Liver (tissue), 9 donors: ENCODE data around the gene EXOC3. TPM values are rescaled to one million over a fixed set of nuclear protein-coding genes. Genes with fewer than 3 reads are reported as not detected.

Experiments used
- DNase-seq: peaks from one replicate; pipeline ENCODE4 v3.0.0-alpha.2; 2017; ENCODE audit warnings: low spot score
- H3K27ac ChIP-seq, 2 donors: one replicate each; pipeline ENCODE4 v1.7.0; 2013; ENCODE audit warnings: inconsistent platforms in 2 of 2, low read length in 2 of 2, control low read depth in 1 of 2, low read depth in 1 of 2, mild to moderate bottlenecking in 1 of 2
- H3K27me3 ChIP-seq, 4 donors: one replicate each; pipeline versions ENCODE4 v1.6.1 to v1.7.0; 2013; ENCODE audit warnings: low read length in 3 of 4, inconsistent platforms in 1 of 4, mild to moderate bottlenecking in 1 of 4, moderate library complexity in 1 of 4; ENCODE audit not compliant: control insufficient read depth in 4 of 4, insufficient read depth in 4 of 4
- H3K36me3 ChIP-seq, 4 donors: one replicate each; pipeline versions ENCODE4 v1.6.1 to v1.7.0; 2013; ENCODE audit warnings: low read length in 3 of 4, mild to moderate bottlenecking in 3 of 4, low read depth in 1 of 4, moderate library complexity in 1 of 4; ENCODE audit not compliant: control insufficient read depth in 4 of 4, insufficient read depth in 3 of 4
- H3K4me1 ChIP-seq, 4 donors: one replicate each; pipeline versions ENCODE4 v1.6.1 to v1.7.0; 2013; ENCODE audit warnings: low read length in 3 of 4, mild to moderate bottlenecking in 3 of 4, moderate library complexity in 1 of 4; ENCODE audit not compliant: control insufficient read depth in 4 of 4, insufficient read depth in 4 of 4
- H3K4me3 ChIP-seq, 3 donors: one replicate each; pipeline versions ENCODE4 v1.6.1 to v1.7.0; 2013; ENCODE audit warnings: low read length in 3 of 3, control low read depth in 1 of 3, low read depth in 1 of 3, mild to moderate bottlenecking in 1 of 3
- H3K9ac ChIP-seq, 2 donors: one replicate each; pipeline ENCODE4 v1.7.0; 2013; ENCODE audit warnings: low read length in 2 of 2, mild to moderate bottlenecking in 2 of 2, moderate library complexity in 2 of 2, control low read depth in 1 of 2, low read depth in 1 of 2
- H3K9me3 ChIP-seq, 4 donors: one replicate each; pipeline versions ENCODE4 v1.6.1 to v1.7.0; 2013; ENCODE audit warnings: low read length in 3 of 4; ENCODE audit not compliant: control insufficient read depth in 4 of 4
- ATF3 ChIP-seq: IDR thresholded peaks from 2 replicates; pipeline ENCODE4 v1.6.1; 2016; ENCODE audit warnings: antibody characterized with exemption
- CTCF ChIP-seq: fragments of 150-350 bp; IDR thresholded peaks from 2 replicates; pipeline ENCODE4 v1.5.1; 2017; ENCODE audit warnings: improper control_type of control experiment, low read depth, low read length; ENCODE audit not compliant: missing input control
- EGR1 ChIP-seq, 2 donors: IDR thresholded peaks; 2 replicates each; pipeline ENCODE4 v1.6.1; 2016 to 2018; ENCODE audit warnings: antibody characterized with exemption in 2 of 2, low read depth in 2 of 2
- FOXA1 ChIP-seq: IDR thresholded peaks from 2 replicates; pipeline ENCODE4 v1.6.1; 2016; ENCODE audit warnings: antibody characterized with exemption
- FOXA2 ChIP-seq: IDR thresholded peaks from 2 replicates; pipeline ENCODE4 v1.6.1; 2016; ENCODE audit warnings: antibody characterized with exemption
- GABPA ChIP-seq, 2 donors: IDR thresholded peaks in 1 of 2; conservative IDR thresholded peaks in 1 of 2; 2 replicates each; pipeline ENCODE4 v1.6.1; 2016; ENCODE audit warnings: antibody characterized with exemption in 2 of 2, mild to moderate bottlenecking in 1 of 2, moderate library complexity in 1 of 2
- HNF4A ChIP-seq, 2 donors: conservative IDR thresholded peaks; 2 replicates each; pipeline ENCODE4 v1.6.1; 2016; ENCODE audit warnings: antibody characterized with exemption in 2 of 2, mild to moderate bottlenecking in 2 of 2
- HNF4G ChIP-seq: IDR thresholded peaks from 2 replicates; pipeline ENCODE4 v1.6.1; 2016; ENCODE audit warnings: antibody characterized with exemption
- JUND ChIP-seq, 2 donors: IDR thresholded peaks; 2 replicates each; pipeline ENCODE4 v1.6.1; 2016; ENCODE audit warnings: antibody characterized with exemption in 2 of 2
- NR2F2 ChIP-seq: IDR thresholded peaks from 2 replicates; pipeline ENCODE4 v1.6.1; 2016; ENCODE audit warnings: antibody characterized with exemption
- RAD21 ChIP-seq, 2 donors: IDR thresholded peaks; 2 replicates each; pipeline ENCODE4 v1.6.1; 2016; ENCODE audit warnings: antibody characterized with exemption in 2 of 2, mild to moderate bottlenecking in 2 of 2
- RXRA ChIP-seq, 2 donors: IDR thresholded peaks; 2 replicates each; pipeline ENCODE4 v1.6.1; 2017 to 2018; ENCODE audit warnings: antibody characterized with exemption in 2 of 2, mild to moderate bottlenecking in 1 of 2
- SP1 ChIP-seq: IDR thresholded peaks from 2 replicates; pipeline ENCODE4 v1.6.1; 2018; ENCODE audit warnings: antibody characterized with exemption, mild to moderate bottlenecking
- TAF1 ChIP-seq: conservative IDR thresholded peaks from 2 replicates; pipeline ENCODE4 v1.6.1; 2016; ENCODE audit warnings: antibody characterized with exemption, mild to moderate bottlenecking
- YY1 ChIP-seq: IDR thresholded peaks from 2 replicates; pipeline ENCODE4 v1.6.1; 2016; ENCODE audit warnings: antibody characterized with exemption, mild to moderate bottlenecking
- WGBS: extraction: QIAGEN DNeasy Blood & Tissue Kit; methylation state at CpG from one replicate; pipeline ENCODE4 v1.1.7; 2013; 5-methylcytosine and 5-hydroxymethylcytosine counted together
- polyA plus RNA-seq, 2 donors: library from polyadenylated mRNA; stranded (reverse) in 1 of 2; unstranded in 1 of 2; fragments of 200-250 nt in 1 of 2; fragments of >200 nt in 1 of 2; fragmentation: Nextera tagmentation in 1 of 2; extraction: Ambion mirVana in 1 of 2; gene quantifications; one replicate each; pipeline versions ENCODE4 v1.2.1 to v1.2.3, GENCODE V29; 2013 to 2015
- total RNA-seq, 2 donors: library from RNA; depleted of rRNA; stranded (reverse); fragments of >200 nt; gene quantifications; one replicate each; pipeline ENCODE4 v1.2.3, GENCODE V29; 2014
- TF ChIP-seq, protein P1 (sequence below): IDR thresholded peaks from 2 replicates; pipeline ENCODE4 v1.6.1; 2016; ENCODE audit warnings: antibody characterized with exemption
- TF ChIP-seq, protein P2 (sequence below): IDR thresholded peaks from 2 replicates; pipeline ENCODE4 v1.6.1; 2016; ENCODE audit warnings: antibody characterized with exemption, mild to moderate bottlenecking
- TF ChIP-seq, protein P3 (sequence below): IDR thresholded peaks from 2 replicates; pipeline ENCODE4 v1.6.1; 2016; ENCODE audit warnings: antibody characterized with exemption
- donor health status: healthy.
- donor health status: healthy.
- donor health status: healthy.
- donor health status: healthy.
- donor health status: healthy.

Gene EXOC3
- total and polyA plus RNA-seq, 4 donors = 12.4 to 23.9 (median 18.5) TPM

DNA sequence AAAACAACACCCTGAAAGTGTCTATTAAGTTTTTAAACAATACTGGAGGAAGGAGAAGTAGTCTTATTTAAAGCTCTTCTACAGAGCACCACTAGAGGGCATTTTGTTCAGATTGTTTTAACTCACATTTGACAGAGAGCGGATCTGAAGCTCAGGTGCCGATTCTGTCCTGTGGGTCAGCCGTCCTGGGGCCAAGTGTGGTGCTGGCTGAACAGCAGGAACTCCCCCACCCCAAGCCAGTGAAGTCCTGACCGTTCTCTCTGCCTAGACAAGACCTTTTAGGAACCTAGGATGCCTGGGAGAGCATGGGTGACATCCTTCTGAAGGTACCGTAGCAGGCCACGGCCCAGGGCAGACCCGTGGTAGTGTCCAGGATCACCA, 3.9 kb downstream of the EXOC3 start:
- Histone ChIP-seq H3K27me3 (no peaks in the 10 kb centered on the region), H3K27ac (no peak overlapping the region), H3K4me1 (peaks cover 6 to 19% (median 17%) of the 10 kb centered on the region in 4 donors), H3K9ac (no peak overlapping the region), H3K9me3 (peaks cover 0 to 8% (median 0%) of the 10 kb centered on the region in 4 donors), H3K4me3 (no peak overlapping the region), H3K36me3 (peaks cover 8 to 40% (median 26%) of the 10 kb centered on the region in 4 donors)
- WGBS = 57% methylated on average over 7 of the region's 7 CpGs
- TF ChIP-seq NR2F2 = no peak
- TF ChIP-seq, protein P1, sequence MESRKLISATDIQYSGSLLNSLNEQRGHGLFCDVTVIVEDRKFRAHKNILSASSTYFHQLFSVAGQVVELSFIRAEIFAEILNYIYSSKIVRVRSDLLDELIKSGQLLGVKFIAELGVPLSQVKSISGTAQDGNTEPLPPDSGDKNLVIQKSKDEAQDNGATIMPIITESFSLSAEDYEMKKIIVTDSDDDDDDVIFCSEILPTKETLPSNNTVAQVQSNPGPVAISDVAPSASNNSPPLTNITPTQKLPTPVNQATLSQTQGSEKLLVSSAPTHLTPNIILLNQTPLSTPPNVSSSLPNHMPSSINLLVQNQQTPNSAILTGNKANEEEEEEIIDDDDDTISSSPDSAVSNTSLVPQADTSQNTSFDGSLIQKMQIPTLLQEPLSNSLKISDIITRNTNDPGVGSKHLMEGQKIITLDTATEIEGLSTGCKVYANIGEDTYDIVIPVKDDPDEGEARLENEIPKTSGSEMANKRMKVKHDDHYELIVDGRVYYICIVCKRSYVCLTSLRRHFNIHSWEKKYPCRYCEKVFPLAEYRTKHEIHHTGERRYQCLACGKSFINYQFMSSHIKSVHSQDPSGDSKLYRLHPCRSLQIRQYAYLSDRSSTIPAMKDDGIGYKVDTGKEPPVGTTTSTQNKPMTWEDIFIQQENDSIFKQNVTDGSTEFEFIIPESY = no peak
- TF ChIP-seq FOXA1 = no peak
- TF ChIP-seq, protein P2, sequence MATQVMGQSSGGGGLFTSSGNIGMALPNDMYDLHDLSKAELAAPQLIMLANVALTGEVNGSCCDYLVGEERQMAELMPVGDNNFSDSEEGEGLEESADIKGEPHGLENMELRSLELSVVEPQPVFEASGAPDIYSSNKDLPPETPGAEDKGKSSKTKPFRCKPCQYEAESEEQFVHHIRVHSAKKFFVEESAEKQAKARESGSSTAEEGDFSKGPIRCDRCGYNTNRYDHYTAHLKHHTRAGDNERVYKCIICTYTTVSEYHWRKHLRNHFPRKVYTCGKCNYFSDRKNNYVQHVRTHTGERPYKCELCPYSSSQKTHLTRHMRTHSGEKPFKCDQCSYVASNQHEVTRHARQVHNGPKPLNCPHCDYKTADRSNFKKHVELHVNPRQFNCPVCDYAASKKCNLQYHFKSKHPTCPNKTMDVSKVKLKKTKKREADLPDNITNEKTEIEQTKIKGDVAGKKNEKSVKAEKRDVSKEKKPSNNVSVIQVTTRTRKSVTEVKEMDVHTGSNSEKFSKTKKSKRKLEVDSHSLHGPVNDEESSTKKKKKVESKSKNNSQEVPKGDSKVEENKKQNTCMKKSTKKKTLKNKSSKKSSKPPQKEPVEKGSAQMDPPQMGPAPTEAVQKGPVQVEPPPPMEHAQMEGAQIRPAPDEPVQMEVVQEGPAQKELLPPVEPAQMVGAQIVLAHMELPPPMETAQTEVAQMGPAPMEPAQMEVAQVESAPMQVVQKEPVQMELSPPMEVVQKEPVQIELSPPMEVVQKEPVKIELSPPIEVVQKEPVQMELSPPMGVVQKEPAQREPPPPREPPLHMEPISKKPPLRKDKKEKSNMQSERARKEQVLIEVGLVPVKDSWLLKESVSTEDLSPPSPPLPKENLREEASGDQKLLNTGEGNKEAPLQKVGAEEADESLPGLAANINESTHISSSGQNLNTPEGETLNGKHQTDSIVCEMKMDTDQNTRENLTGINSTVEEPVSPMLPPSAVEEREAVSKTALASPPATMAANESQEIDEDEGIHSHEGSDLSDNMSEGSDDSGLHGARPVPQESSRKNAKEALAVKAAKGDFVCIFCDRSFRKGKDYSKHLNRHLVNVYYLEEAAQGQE = no peak
- no peak for TF ChIP-seq EGR1 (IDR thresholded peaks at IDR 0.05; ENCODE audit: low read depth in 2 of 2)
- TF ChIP-seq HNF4G = no peak
- TF ChIP-seq SP1 = no peak
- TF ChIP-seq HNF4A (conservative IDR thresholded peaks at IDR 0.05) = no peak
- TF ChIP-seq CTCF = peak; percentile 49
- no peak for TF ChIP-seq TAF1
- no peak for TF ChIP-seq ATF3
- TF ChIP-seq, protein P3, sequence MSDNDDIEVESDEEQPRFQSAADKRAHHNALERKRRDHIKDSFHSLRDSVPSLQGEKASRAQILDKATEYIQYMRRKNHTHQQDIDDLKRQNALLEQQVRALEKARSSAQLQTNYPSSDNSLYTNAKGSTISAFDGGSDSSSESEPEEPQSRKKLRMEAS = no peak
- no peak for TF ChIP-seq FOXA2
- TF ChIP-seq RXRA (IDR thresholded peaks at IDR 0.05) = no peak
- TF ChIP-seq GABPA (IDR thresholded peaks at IDR 0.05 in 1 of 2, conservative IDR thresholded peaks at IDR 0.05 in 1 of 2) = no peak
- TF ChIP-seq RAD21 (IDR thresholded peaks at IDR 0.05) = peak; percentile 61 to 70
- no peak for TF ChIP-seq JUND (IDR thresholded peaks at IDR 0.05)
- TF ChIP-seq YY1 = no peak
- no peak for DNase-seq
